HCT116 (cell line): ENCODE data around the gene HRC. TPM values are rescaled to one million over a fixed set of nuclear protein-coding genes. Genes with fewer than 3 reads are reported as not detected.
"Not testable (repeated sequence)": the region's sequence is repeated elsewhere in the genome, so short reads cannot be mapped to it uniquely, and the experiment has no call there.

Experiments used
- ATAC-seq: fragments of 200-7000 bp; cut with Tn5 transposase; 2 replicates; pipeline ENCODE4 v1.9.1; 2020; ENCODE audit warnings: mild to moderate bottlenecking, moderate library complexity
- BruUV-seq: library from RNA; stranded (reverse); fragments of 400-500 nt; replicated peaks from 2 replicates; lab custom pipeline; 2021; lab: Mats Ljungman, UMichigan
- CTCF ChIA-PET: fragments of 300-600 bp; sonication (Branson Sonifier 250); formaldehyde crosslinking; loops from one replicate; lab custom pipeline; 2021; ENCODE audit warnings: antibody characterized with exemption; lab: Charles Lee
- POLR2A ChIA-PET: fragments of 300-600, 350-600 bp; sonication (Branson Sonifier 250); formaldehyde crosslinking; loops from one replicate; lab custom pipeline; 2021; ENCODE audit warnings: antibody characterized with exemption; lab: Charles Lee
- RAD21 ChIA-PET, 2 experiments: fragments of 300-600 bp; sonication (Branson Sonifier 250); formaldehyde crosslinking; loops; one replicate each; lab custom pipeline; 2023; ENCODE audit warnings: low total read pairs in 2 of 2; ENCODE audit not compliant: uncharacterized antibody in 2 of 2, unreplicated experiment in 2 of 2, low non-redundant PET in 1 of 2; lab: Charles Lee
- DNase-seq: peaks from one replicate; pipeline ENCODE4 v3.0.0-alpha.2; 2010; ENCODE audit warnings: low read depth, low spot score
- H2AFZ ChIP-seq: fragments of 200-600 bp; shearing (Covaris generic), sonication (generic); 2 replicates; pipeline ENCODE4 v1.6.1; 2017; ENCODE audit warnings: low read depth, mixed run types, mixed read lengths, antibody characterized with exemption, low read length; ENCODE audit not compliant: poor library complexity, severe bottlenecking
- H3K27ac ChIP-seq: 2 replicates; pipeline ENCODE4 v1.5.1; 2012; ENCODE audit warnings: low read depth, low read length
- H3K27me3 ChIP-seq: fragments of 200-600 bp; sonication (generic); 2 replicates; pipeline ENCODE4 v1.6.1; 2016; ENCODE audit warnings: mixed run types, low read length, mixed read lengths; ENCODE audit not compliant: insufficient read depth
- H3K36me3 ChIP-seq, 2 experiments: fragments of 200-500 bp in 1 of 2; fragments of 200-600 bp in 1 of 2; sonication (Bioruptor generic) in 1 of 2; sonication (generic) in 1 of 2; 2 replicates each; pipeline versions ENCODE4 v1.5.1 to v1.6.1; 2014 to 2016; ENCODE audit warnings: low read length in 2 of 2, inconsistent platforms in 1 of 2, mixed read lengths in 1 of 2, mixed run types in 1 of 2; ENCODE audit not compliant: insufficient read depth in 2 of 2, control insufficient read depth in 1 of 2
- H3K4me1 ChIP-seq, 2 experiments: fragments of 200-600 bp in 1 of 2; sonication (generic) in 1 of 2; 2 replicates each; pipeline versions ENCODE4 v1.5.1 to v1.6.1; 2012 to 2017; ENCODE audit warnings: low read length in 2 of 2, inconsistent platforms in 1 of 2, mild to moderate bottlenecking in 1 of 2, mixed read lengths in 1 of 2, mixed run types in 1 of 2, moderate library complexity in 1 of 2; ENCODE audit not compliant: insufficient read depth in 2 of 2, control insufficient read depth in 1 of 2
- H3K4me2 ChIP-seq: fragments of 200-600 bp; sonication (generic); 2 replicates; pipeline ENCODE4 v1.6.1; 2017; ENCODE audit warnings: mixed run types, low read length, mixed read lengths
- H3K4me3 ChIP-seq, 2 experiments: fragments of 200-600 bp in 1 of 2; sonication (generic) in 1 of 2; replicated peaks in 1 of 2; 2 replicates each; pipeline ENCODE4 v1.5.1; 2011 to 2016; ENCODE audit warnings: low read length in 2 of 2, control low read depth in 1 of 2, low read depth in 1 of 2, mild to moderate bottlenecking in 1 of 2, mixed read lengths in 1 of 2, mixed run types in 1 of 2
- H3K79me2 ChIP-seq: fragments of 200-600 bp; sonication (generic); 2 replicates; pipeline ENCODE4 v1.6.1; 2017; ENCODE audit warnings: mild to moderate bottlenecking, mixed run types, low read length, moderate library complexity, mixed read lengths; ENCODE audit not compliant: insufficient read depth
- H3K9ac ChIP-seq: fragments of 200-600 bp; sonication (generic); 2 replicates; pipeline ENCODE4 v1.6.1; 2016; ENCODE audit warnings: low read length, mixed read lengths
- H3K9me2 ChIP-seq: fragments of 200-600 bp; sonication (generic), shearing (Covaris generic); 2 replicates; pipeline ENCODE4 v1.6.1; 2017; ENCODE audit warnings: mixed run types, mild to moderate bottlenecking, moderate library complexity; ENCODE audit not compliant: insufficient read depth
- H3K9me3 ChIP-seq, 2 experiments: fragments of 200-500 bp in 1 of 2; fragments of 200-600 bp in 1 of 2; sonication (Bioruptor generic) in 1 of 2; sonication (generic) in 1 of 2; 2 replicates each; pipeline ENCODE4 v1.6.1; 2014 to 2017; ENCODE audit warnings: low read length in 2 of 2, mixed read lengths in 2 of 2, inconsistent platforms in 1 of 2, low read depth in 1 of 2, mild to moderate bottlenecking in 1 of 2, mixed run types in 1 of 2, moderate library complexity in 1 of 2; ENCODE audit not compliant: control insufficient read depth in 1 of 2, insufficient read depth in 1 of 2
- H4K20me1 ChIP-seq: fragments of 200-600 bp; sonication (generic), shearing (Covaris generic); 2 replicates; pipeline ENCODE4 v1.6.1; 2017; ENCODE audit warnings: mixed run types, mild to moderate bottlenecking, moderate library complexity; ENCODE audit not compliant: insufficient read depth
- EGR1 ChIP-seq: IDR thresholded peaks from 2 replicates; pipeline ENCODE4 v1.6.1; 2012; ENCODE audit warnings: low read depth
- EZH2 ChIP-seq: fragments of 200-600 bp; sonication (generic); IDR thresholded peaks from 2 replicates; pipeline ENCODE4 v1.6.1; 2017; ENCODE audit warnings: antibody characterized with exemption, mixed run types
- RAD21 ChIP-seq: IDR thresholded peaks from 2 replicates; pipeline ENCODE4 v1.6.1; 2012; ENCODE audit warnings: low read depth, mild to moderate bottlenecking
- SP1 ChIP-seq: IDR thresholded peaks from 2 replicates; pipeline ENCODE4 v1.6.1; 2012; ENCODE audit warnings: low read depth
- SRF ChIP-seq: IDR thresholded peaks from 2 replicates; pipeline ENCODE4 v1.6.1; 2012; ENCODE audit warnings: low read depth
- ZFX ChIP-seq: fragments of 450-650 bp; IDR thresholded peaks from 2 replicates; pipeline ENCODE4 v1.6.1; 2017
- intact Hi-C: fragments of 100-400 bp; cut with micrococcal nuclease; formaldehyde crosslinking; loops from 2 replicates; pipeline ENCODE4 v1.10.0; 2022
- total RNA-seq: library from RNA; stranded (reverse); gene quantifications from one replicate; pipeline ENCODE4 v1.2.1, GENCODE V29; 2021; ENCODE audit not compliant: unreplicated experiment
- TF ChIP-seq, protein P1 (sequence below), 3 experiments: fragments of 200-600 bp in 1 of 3; sonication (generic) in 1 of 3; IDR thresholded peaks in 2 of 3; conservative IDR thresholded peaks in 1 of 3; 2 replicates each; pipeline ENCODE4 v1.5.1; 2012 to 2017; ENCODE audit warnings: low read depth in 2 of 3, low read length in 2 of 3, antibody characterized with exemption in 1 of 3, borderline replicate concordance in 1 of 3, control low read depth in 1 of 3, mild to moderate bottlenecking in 1 of 3, mixed read lengths in 1 of 3, mixed run types in 1 of 3, moderate library complexity in 1 of 3; ENCODE audit not compliant: insufficient read depth in 1 of 3

The HRC gene
- total RNA-seq, 1 experiment from 2014 or later, result not detected

DNA sequence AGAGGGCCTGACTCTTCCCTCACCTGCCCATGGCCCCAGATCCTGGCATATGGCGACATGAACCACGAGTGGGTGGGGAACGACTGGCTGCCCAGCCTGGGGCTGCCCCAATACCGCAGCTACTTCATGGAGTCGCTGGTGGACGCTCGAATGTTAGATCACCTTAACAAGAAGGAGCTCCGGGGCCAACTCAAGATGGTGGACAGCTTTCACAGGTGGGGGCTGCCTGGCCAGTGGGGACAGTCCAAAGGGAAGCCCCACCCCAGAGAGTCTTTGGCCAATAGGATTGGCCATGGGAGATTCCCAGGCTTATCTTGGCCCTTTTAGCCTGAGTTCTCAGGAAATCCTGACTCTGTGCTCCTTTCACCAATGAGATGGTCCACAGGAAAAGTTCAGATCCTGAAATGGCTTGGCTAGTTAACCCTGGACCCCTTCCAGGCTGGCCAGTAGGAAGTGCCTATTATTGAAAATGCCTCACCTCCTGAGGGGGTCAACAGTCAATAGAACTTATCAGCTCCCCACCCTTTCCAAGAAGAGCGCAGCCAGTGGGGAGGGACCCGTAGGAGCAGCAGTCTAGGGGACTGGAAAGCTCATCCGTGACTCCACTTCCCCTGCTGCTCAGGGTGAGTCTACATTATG is 7.0 kb downstream of the HRC start:
- no peaks in the 10 kb centered on the region for H3K27me3 ChIP-seq
- no peaks in the 10 kb centered on the region for H3K9me2 ChIP-seq
- H3K79me2 ChIP-seq, result no peaks in the 10 kb centered on the region
- peak overlapping the region; percentile 94 for H3K27ac ChIP-seq
- CTCF ChIA-PET, result interaction anchor here (1.3 kb wide), 1 partner anchor 51 kb away, joined by 8 read pairs; no protein-coding TSS in a partner anchor
- H3K9me3 ChIP-seq, result no peaks in the 10 kb centered on the region
- POLR2A ChIA-PET, result interaction anchor here (0.7 to 2.3 kb wide), 5 partner anchors 9 to 53 kb away, joined by 3 to 8 read pairs (median 4); partner anchors contain the start of gene LIN7B
- TF ChIP-seq SP1 (no peak), RAD21 (no peak), SRF (no peak), ZFX (no peak), EZH2 (no peak), EGR1 (no peak)
- TF ChIP-seq, protein P1, sequence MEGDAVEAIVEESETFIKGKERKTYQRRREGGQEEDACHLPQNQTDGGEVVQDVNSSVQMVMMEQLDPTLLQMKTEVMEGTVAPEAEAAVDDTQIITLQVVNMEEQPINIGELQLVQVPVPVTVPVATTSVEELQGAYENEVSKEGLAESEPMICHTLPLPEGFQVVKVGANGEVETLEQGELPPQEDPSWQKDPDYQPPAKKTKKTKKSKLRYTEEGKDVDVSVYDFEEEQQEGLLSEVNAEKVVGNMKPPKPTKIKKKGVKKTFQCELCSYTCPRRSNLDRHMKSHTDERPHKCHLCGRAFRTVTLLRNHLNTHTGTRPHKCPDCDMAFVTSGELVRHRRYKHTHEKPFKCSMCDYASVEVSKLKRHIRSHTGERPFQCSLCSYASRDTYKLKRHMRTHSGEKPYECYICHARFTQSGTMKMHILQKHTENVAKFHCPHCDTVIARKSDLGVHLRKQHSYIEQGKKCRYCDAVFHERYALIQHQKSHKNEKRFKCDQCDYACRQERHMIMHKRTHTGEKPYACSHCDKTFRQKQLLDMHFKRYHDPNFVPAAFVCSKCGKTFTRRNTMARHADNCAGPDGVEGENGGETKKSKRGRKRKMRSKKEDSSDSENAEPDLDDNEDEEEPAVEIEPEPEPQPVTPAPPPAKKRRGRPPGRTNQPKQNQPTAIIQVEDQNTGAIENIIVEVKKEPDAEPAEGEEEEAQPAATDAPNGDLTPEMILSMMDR (IDR thresholded peaks at IDR 0.05 in 2 of 3, conservative IDR thresholded peaks at IDR 0.05 in 1 of 3; ENCODE audit: borderline replicate concordance in 1 of 3, insufficient read depth in 1 of 3, low read depth in 2 of 3, low read length in 2 of 3), result no peak
- BruUV-seq, result no TSS peak
- H3K4me1 ChIP-seq, result peaks cover 25 to 57% of the 10 kb centered on the region in 2 experiments
- ATAC-seq (no peak), DNase-seq (no peak)
- no peak overlapping the region for H2AFZ ChIP-seq
- RAD21 ChIA-PET, result interaction anchor here in 1 of 2 experiments (0.5 kb wide), 1 partner anchor 36 kb away, joined by 3 read pairs; no protein-coding TSS in a partner anchor
- peak overlapping the region; percentile 98 for H3K9ac ChIP-seq
- no peaks in the 10 kb centered on the region for H3K36me3 ChIP-seq
- peak overlapping the region; percentile 90 to 95 for H3K4me3 ChIP-seq
- H4K20me1 ChIP-seq, result no peaks in the 10 kb centered on the region
- peak overlapping the region; percentile 99 for H3K4me2 ChIP-seq
- intact Hi-C loops, result no loop called here

GRCh38 chr19:49146408-49146770 is 8.8 kb downstream of the HRC start:
- ATAC-seq, H3K27me3 ChIP-seq, POLR2A ChIA-PET, BruUV-seq, DNase-seq, H3K9me2 ChIP-seq, H4K20me1 ChIP-seq, H3K79me2 ChIP-seq, H3K9me3 ChIP-seq, H3K36me3 ChIP-seq, intact Hi-C loops, H2AFZ ChIP-seq: not testable (repeated sequence)
- ChIA-PET CTCF (interaction anchor here (0.8 to 2.2 kb wide), 13 partner anchors 10 to 153 kb away, joined by 3 to 19 read pairs (median 5); partner anchors contain the start of genes GYS1 and RUVBL2), RAD21 (interaction anchor here in 1 of 2 experiments (1.0 kb wide), 1 partner anchor 49 kb away, joined by 3 read pairs; no protein-coding TSS in a partner anchor)
- peak overlapping the region; percentile 36; the same call in 1 of the 2 replicates for H3K27ac ChIP-seq
- peak overlapping the region in 1 of 2 experiments; percentile 49; a peak in 2 of 4 replicates for H3K4me3 ChIP-seq
- peak overlapping the region; percentile 74 for H3K4me2 ChIP-seq
- H3K4me1 ChIP-seq, result peaks cover 22 to 44% of the 10 kb centered on the region in 2 experiments
- H3K9ac ChIP-seq, result peak overlapping the region; percentile 24; the same call in 1 of the 2 replicates
